Activated naive CD8-positive, alpha-beta T cell treated with anti-CD3 and anti-CD28 coated beads, Interleukin-2, amount 10 ng/mL, durations not matched to agents 7 days and 5 days (primary cell): ENCODE measurements around the gene PALD1. TPM values are rescaled to one million over a fixed set of nuclear protein-coding genes. Genes with fewer than 3 reads are reported as not detected.
"Not testable (repeated sequence)": the region's sequence is repeated elsewhere in the genome, so short reads cannot be mapped to it uniquely, and the experiment has no call there.

Experiments used
- ATAC-seq: fragments of 150-1000 bp; cut with Tn5 transposase; one replicate; pipeline ENCODE4 v1.10.0; 2021; ENCODE audit warnings: low read depth, moderate library complexity
- POLR2A ChIA-PET: fragments of 350-600 bp; sonication (Branson Sonifier 250); formaldehyde crosslinking; loops from one replicate; lab custom pipeline; 2021; ENCODE audit warnings: antibody characterized with exemption; lab: Charles Lee
- DNase-seq: peaks from one replicate; pipeline ENCODE4 v3.0.0; 2021
- H3K27ac Mint-ChIP-seq: one replicate; pipeline ENCODE4 v1.8.0; 2022; ENCODE audit warnings: mild to moderate bottlenecking, mixed read lengths
- H3K27me3 Mint-ChIP-seq: one replicate; pipeline ENCODE4 v1.8.0; 2022; ENCODE audit warnings: mild to moderate bottlenecking, moderate library complexity, mixed read lengths
- H3K36me3 Mint-ChIP-seq: one replicate; pipeline ENCODE4 v1.8.0; 2021; ENCODE audit warnings: mild to moderate bottlenecking, mixed read lengths
- H3K4me1 Mint-ChIP-seq: one replicate; pipeline ENCODE4 v1.8.0; 2021; ENCODE audit warnings: mixed read lengths
- H3K4me3 Mint-ChIP-seq: one replicate; pipeline ENCODE4 v1.8.0; 2022; ENCODE audit warnings: mild to moderate bottlenecking, moderate library complexity, mixed read lengths
- H3K9me3 Mint-ChIP-seq: one replicate; pipeline ENCODE4 v1.8.0; 2021; ENCODE audit warnings: mixed read lengths
- total RNA-seq, 2 experiments: library from RNA; stranded (reverse); gene quantifications; one replicate each; pipeline ENCODE4 v1.2.3, GENCODE V29; 2021

PALD1 gene
- total RNA-seq, 2 experiments from 2014 or later = 1.1 to 1.4 TPM

DNA sequence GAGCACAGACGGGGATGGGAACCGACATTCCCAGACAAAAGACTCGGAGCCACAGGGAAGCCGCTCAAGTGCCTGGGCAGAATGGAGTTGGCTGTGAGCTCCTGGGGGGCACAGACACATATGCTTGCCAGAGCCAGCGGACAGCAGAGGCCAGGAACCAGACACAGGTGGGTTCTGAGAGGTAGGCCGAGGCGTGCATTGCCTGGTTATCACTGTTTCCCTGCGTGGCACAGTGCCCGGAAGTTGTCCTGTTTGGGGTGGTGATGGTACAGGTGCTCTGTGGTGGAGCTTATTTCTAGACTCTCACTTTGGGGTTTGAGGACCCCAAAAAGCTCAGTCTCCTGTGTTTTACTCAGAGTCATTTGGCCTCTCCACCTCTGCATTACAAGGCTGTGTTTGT, 2.5 kb downstream of the PALD1 start:
- Mint-ChIP-seq H3K27ac (peak overlapping the region; percentile 4), H3K4me1 (peaks cover 36% of the 10 kb centered on the region), H3K27me3 (peaks cover 16% of the 10 kb centered on the region), H3K9me3 (no peaks in the 10 kb centered on the region), H3K4me3 (no peak overlapping the region), H3K36me3 (no peaks in the 10 kb centered on the region)
- ATAC-seq (no peak), DNase-seq (no peak)
- POLR2A ChIA-PET = interaction anchor here (2.2 kb wide), 1 partner anchor 13 kb away, joined by 11 read pairs; no protein-coding TSS in a partner anchor

DNA sequence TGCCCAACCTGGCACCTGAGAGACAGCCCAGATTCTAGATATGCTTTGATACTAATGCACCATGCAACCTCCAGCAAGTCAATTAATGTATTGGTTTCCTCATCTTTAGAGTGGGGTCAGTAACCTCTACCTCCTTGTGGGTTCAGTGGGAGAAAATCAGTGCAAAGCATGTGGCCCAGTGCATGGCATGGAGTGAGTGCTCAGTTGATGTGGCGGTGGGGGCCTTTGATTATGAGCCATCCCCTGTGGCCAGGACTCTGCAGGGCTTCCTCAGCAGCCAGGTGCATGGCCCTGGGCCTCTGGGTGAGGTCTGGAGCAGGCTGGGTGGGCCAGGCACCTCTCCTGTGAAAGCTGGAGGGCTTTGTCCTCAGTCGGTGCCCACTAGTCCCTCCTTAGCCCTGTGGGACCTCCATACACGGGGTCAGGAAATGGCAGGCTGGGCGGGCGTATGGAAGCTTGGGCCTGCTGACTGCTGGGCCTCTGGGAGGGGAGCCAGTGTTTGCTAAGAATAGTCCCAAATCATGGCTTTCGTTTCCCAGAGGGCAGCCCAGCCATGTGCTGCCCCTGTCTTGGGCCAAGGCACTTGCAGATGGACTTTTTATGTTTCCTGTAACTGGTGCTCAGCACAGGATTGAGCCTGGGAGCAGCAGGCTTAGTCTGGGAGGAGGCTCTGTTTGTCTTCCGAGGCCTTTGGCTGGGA, 3.4 kb downstream of the PALD1 start:
- H3K9me3 Mint-ChIP-seq = no peaks in the 10 kb centered on the region
- POLR2A ChIA-PET = no interaction called here
- H3K4me1 Mint-ChIP-seq = peaks cover 32% of the 10 kb centered on the region
- no peaks in the 10 kb centered on the region for H3K36me3 Mint-ChIP-seq
- ATAC-seq (no peak), DNase-seq (no peak)
- H3K27me3 Mint-ChIP-seq = peaks cover 7% of the 10 kb centered on the region
- no peak overlapping the region for H3K27ac Mint-ChIP-seq
- H3K4me3 Mint-ChIP-seq = no peak overlapping the region

DNA sequence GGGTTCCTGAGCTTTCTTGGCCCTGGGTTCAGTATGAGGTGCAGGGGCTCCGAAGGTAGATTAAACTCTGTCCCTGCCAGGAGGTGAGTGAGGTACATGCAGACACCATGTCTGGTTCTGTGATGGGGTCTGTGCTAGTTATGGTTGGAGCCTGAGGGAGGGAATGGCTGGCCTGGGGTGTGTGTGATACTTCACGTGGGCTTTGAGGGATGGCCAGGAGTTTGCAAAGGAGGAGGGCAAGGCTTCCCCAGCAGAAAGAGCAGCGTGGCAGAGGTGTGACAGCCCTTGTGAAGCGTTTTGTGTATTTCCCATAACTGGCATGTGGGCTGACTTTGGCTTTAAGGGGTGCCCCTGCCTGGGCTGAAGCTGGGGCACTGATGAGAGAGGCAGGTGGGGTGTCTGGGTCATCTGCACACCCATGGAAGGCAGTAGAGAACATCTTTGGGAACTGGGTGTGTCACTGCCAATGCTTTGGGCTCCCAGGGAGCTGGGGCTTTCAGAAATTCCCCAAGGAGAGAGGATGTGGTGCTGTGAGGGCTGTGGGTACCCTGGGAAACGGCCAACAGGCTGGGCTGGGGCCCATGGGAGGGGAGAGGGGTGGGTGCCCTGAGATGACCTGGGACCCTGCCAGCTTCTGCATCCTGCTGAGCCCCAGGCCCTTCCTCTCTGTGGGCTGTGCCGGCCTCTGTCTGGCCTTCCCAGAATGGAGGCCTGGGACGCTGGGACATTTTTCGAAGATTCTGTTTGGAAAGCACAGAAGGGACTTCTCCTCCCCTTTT, 4.6 kb downstream of the PALD1 start:
- POLR2A ChIA-PET = no interaction called here
- Mint-ChIP-seq H3K27ac (no peak overlapping the region), H3K27me3 (peaks cover under 1% of the 10 kb centered on the region), H3K4me1 (peaks cover 24% of the 10 kb centered on the region), H3K9me3 (no peaks in the 10 kb centered on the region), H3K4me3 (no peak overlapping the region), H3K36me3 (no peaks in the 10 kb centered on the region)
- DNase-seq (no peak), ATAC-seq (no peak)

DNA sequence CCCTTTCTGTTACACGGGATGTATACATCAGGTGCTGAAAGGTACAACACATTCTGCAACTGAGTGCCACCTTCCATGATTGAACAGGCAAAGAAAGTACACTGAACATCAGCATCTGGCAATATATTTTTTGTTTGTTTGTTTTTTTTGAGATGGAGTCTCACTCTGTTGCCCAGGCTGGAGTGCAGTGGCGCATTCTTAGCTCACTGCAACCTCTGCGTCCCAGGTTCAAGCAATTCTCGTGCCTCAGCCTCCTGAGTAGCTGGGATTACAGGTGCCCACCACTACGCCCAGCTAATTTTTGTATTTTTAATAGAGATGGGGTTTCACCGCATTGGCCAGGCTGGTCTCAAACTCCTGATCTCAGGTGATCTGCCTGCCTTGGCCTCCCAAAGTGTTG, 5.3 kb downstream of the PALD1 start:
- H3K9me3 Mint-ChIP-seq, ATAC-seq, H3K27me3 Mint-ChIP-seq, DNase-seq, H3K36me3 Mint-ChIP-seq, H3K4me3 Mint-ChIP-seq, H3K27ac Mint-ChIP-seq, POLR2A ChIA-PET: not testable (repeated sequence)
- peaks cover 24% of the 10 kb centered on the region for H3K4me1 Mint-ChIP-seq

DNA sequence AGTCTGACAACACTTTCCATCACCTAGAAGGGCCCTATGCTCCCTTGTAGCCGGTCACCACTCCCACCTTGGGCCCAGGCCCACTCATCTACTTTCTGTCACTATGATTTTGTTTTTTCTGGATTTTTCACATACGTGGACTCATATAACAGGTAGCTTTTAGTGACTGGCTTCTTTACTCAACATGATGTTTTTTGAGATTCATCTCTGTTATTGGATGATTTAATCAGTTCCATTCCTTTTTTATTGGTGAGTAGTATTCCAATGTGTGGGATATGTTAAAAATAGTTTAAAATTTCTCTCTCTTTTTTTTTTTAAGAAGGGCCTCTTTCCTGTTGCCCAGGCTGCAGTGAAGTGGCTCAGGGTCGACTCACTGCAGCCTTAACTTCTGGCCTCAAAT, 9.3 kb downstream of the PALD1 start:
- H3K4me1 Mint-ChIP-seq = peaks cover 8% of the 10 kb centered on the region
- H3K27me3 Mint-ChIP-seq = peaks cover 4% of the 10 kb centered on the region
- POLR2A ChIA-PET = no interaction called here
- ATAC-seq = no peak
- no peaks in the 10 kb centered on the region for H3K36me3 Mint-ChIP-seq
- H3K27ac Mint-ChIP-seq = no peak overlapping the region
- no peak overlapping the region for H3K4me3 Mint-ChIP-seq
- DNase-seq = no peak
- no peaks in the 10 kb centered on the region for H3K9me3 Mint-ChIP-seq

DNA sequence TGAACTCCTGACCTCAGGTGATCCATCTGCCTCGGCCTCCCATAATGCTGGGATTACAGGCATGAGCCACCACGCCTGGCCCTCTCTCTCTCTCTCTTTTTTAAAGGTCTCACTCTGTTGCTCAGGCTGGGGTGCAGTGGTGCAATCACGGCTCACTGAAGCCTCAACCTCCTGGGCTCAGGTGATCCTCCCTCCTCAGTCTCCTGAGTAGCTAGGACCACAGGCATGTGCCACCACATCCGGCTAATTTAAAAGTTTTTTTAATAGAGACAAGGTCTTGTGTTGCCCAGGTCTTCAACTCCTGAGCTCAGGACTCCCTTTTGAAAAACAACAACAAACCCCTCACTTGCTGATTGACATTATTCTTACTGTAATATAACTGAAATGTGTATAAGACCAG, 11.6 kb downstream of the PALD1 start:
- ATAC-seq (no peak), DNase-seq (no peak)
- Mint-ChIP-seq H3K9me3 (no peaks in the 10 kb centered on the region), H3K4me1 (peaks cover 25% of the 10 kb centered on the region), H3K36me3 (no peaks in the 10 kb centered on the region), H3K27ac (no peak overlapping the region), H3K27me3 (peaks cover 4% of the 10 kb centered on the region), H3K4me3 (no peak overlapping the region)
- POLR2A ChIA-PET = no interaction called here

DNA sequence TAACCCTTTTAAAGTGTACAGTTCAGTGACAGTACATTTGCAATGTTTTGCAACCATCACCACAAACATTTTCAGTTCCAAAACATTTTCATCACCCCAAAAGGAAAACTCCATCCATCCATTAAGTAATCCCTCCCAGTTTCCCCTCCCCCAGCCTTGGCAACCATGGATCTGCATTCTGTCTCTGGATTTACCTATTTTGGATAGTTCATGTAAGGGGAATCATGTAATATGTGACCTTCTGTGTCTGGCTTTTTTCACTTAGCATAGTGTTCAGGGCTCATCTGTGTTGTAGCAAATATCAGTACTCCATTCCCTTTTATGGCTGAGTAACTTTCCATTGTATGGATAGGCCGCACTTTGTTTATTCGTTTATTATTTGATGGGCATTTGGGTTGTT, 13.0 kb downstream of the PALD1 start:
- Mint-ChIP-seq H3K27me3 (peaks cover 6% of the 10 kb centered on the region), H3K4me3 (no peak overlapping the region), H3K27ac (no peak overlapping the region), H3K4me1 (peaks cover 33% of the 10 kb centered on the region), H3K9me3 (no peaks in the 10 kb centered on the region), H3K36me3 (no peaks in the 10 kb centered on the region)
- no peak for DNase-seq
- no peak for ATAC-seq
- POLR2A ChIA-PET = no interaction called here

DNA sequence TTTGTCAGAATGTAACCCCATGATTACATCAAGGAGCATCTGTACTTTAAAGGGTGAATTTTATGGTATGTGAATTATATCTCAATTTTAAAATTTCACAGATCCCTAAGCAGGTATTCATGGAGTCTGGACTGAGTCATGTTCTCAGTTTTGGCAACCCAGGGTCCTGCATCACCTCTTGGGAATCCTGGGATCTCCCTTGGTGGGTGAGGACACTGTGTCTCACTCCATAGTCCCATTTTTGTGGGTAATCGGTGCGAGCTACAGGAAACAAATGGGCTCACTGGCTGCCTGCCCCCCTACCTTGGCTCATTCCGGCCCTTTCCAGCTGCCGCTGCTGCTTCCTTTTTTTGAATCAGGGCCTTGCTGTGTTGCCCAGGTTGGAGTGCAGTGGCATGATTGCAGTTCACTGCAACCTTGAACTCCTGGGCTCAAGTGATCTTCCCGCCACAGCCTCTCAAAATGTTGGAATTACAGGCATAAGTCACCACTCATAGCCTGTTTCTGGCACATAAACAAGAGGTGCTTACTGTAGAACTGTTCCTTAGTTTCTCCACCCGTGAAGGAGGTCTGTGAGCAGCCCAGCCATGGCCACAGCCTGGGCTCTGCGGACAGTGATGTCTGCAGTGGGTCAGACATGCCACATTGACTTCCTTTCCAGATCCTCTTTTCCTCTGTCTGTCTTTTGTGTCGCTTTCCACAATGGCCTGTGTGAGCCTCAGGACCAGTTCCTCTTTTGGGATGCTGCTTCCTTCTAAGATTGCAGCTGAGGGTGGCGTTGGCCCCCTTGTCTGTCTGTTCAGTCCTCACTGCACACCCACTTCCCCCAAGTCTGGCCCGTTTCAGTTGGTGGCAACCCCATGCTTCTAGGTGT, 14.5 kb downstream of the PALD1 start:
- DNase-seq (no peak), ATAC-seq (no peak)
- POLR2A ChIA-PET = interaction anchor here (2.9 kb wide), 1 partner anchor 13 kb away, joined by 11 read pairs; no protein-coding TSS in a partner anchor
- Mint-ChIP-seq H3K9me3 (no peaks in the 10 kb centered on the region), H3K4me3 (no peak overlapping the region), H3K4me1 (peaks cover 33% of the 10 kb centered on the region), H3K27me3 (peaks cover 7% of the 10 kb centered on the region), H3K36me3 (no peaks in the 10 kb centered on the region), H3K27ac (no peak overlapping the region)

DNA sequence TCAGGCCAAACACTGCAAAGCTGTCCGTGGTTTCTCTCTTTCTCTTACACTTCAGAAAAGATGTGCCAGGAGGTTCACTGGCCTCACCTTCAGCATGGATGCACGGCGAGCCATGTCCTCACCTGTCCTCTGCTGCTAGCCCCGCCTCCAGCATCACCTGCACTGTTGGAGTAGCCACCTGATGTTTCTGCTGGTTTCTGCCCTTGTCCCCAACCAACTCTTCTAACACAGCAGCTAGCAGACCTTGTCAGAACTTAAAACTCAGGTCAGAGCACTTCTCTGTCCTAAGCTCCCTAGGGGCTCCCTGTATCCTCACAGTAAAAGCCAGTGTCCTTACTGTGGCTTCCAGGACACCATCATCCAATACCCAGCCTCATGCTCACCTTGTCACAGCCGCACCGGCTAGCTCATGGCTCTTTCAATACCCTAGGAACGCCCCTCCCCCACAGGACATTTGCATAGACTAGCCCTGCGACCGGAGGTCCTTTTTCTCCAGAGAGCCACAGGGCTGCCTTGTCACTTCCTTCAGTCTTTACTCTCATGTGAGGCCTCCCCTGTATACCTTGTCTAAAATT, 15.2 kb downstream of the PALD1 start:
- Mint-ChIP-seq H3K27me3 (peaks cover 3% of the 10 kb centered on the region), H3K36me3 (no peaks in the 10 kb centered on the region), H3K4me3 (peak overlapping the region; percentile 23), H3K4me1 (peaks cover 34% of the 10 kb centered on the region), H3K9me3 (no peaks in the 10 kb centered on the region), H3K27ac (peak overlapping the region; percentile 20)
- ATAC-seq (peak; percentile 50), DNase-seq (no peak)
- POLR2A ChIA-PET = interaction anchor here (1.1 to 2.9 kb wide), 2 partner anchors 14 to 15 kb away, joined by 3 to 11 read pairs; partner anchors contain the start of gene PALD1

DNA sequence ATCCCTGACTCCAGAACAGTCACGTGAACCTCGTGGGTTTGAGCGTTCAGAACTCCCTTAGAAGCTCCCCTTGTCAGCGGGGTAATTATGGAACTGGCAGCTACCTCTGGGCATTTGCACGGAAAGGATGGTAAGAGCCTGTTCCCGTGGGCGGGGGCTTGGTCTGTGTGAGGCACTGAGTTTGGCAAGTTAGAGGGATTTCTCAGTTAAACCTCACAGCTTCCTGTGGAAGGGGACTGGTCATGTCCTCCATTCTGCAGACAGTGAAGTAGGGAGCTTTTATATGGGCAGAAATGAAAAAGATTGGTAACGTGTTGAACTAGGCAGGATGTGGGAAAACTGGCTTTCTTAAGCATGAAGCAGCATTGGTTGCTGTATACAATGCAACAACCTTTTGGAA, 16.0 kb downstream of the PALD1 start:
- no peak for DNase-seq
- H3K4me3 Mint-ChIP-seq = peak overlapping the region; percentile 58
- peaks cover 3% of the 10 kb centered on the region for H3K27me3 Mint-ChIP-seq
- ATAC-seq = peak; percentile 76
- peaks cover 38% of the 10 kb centered on the region for H3K4me1 Mint-ChIP-seq
- H3K27ac Mint-ChIP-seq = peak overlapping the region; percentile 44
- no peaks in the 10 kb centered on the region for H3K36me3 Mint-ChIP-seq
- POLR2A ChIA-PET = interaction anchor here (0.6 to 2.9 kb wide), 5 partner anchors 14 to 324 kb away, joined by 3 to 11 read pairs (median 5); partner anchors contain the start of gene PALD1
- no peaks in the 10 kb centered on the region for H3K9me3 Mint-ChIP-seq

DNA sequence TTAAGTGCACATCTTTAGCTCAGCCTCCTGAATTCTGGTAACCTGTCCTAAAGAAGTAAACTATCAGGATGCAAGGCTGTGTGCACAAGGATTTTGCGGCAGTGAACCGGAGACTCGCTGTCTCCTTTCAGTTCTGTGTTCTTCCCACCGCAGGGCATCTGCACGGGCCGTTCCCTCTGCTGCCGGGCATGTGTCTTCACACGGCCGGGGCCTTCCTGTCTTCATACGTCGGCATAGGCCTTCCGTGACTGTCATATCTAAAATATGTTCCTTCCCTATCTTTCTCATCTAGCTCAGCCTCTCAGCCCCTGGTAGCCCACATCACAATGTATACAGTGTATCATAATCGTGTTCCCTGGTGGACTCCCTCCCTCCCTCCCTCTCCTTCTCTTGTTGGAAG, 16.4 kb downstream of the PALD1 start:
- Mint-ChIP-seq H3K27ac (peak overlapping the region; percentile 44), H3K9me3 (no peaks in the 10 kb centered on the region), H3K27me3 (peaks cover 3% of the 10 kb centered on the region), H3K4me1 (peaks cover 42% of the 10 kb centered on the region), H3K36me3 (no peaks in the 10 kb centered on the region), H3K4me3 (peak overlapping the region; percentile 58)
- POLR2A ChIA-PET = interaction anchor here (0.6 to 2.9 kb wide), 5 partner anchors 15 to 324 kb away, joined by 3 to 11 read pairs (median 5); partner anchors contain the start of gene PALD1
- no peak for DNase-seq
- peak; percentile 34 for ATAC-seq

DNA sequence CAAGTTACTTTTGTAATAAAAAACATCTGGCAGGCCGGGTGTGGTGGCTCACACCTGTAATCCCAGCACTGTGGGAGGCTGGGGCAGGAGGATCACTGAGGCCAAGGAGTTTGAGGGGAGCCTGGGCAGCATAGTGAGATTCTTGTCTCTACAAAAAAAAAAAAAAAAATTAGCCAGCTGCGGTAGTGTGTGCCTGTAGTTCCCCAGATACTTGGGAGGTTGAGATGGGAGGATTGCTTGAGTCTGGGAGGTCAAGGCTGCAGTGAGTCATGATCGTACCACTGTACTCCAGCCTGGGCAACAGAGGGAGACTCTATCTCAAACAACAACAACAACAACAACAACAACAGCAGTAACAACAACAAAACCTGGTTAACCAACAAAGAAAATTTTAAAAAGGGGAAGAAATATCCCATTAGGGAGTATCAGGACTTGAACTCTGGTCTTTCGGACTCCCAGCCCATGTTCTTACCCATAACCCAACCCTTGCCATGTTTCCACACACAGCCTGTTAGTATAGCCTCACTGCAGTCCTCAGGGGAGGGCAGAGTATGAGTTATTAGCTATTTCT, 17.2 kb downstream of the PALD1 start:
- no peaks in the 10 kb centered on the region for H3K36me3 Mint-ChIP-seq
- H3K27me3 Mint-ChIP-seq = peaks cover 3% of the 10 kb centered on the region
- no peak for ATAC-seq
- H3K9me3 Mint-ChIP-seq = no peaks in the 10 kb centered on the region
- no peak overlapping the region for H3K27ac Mint-ChIP-seq
- H3K4me3 Mint-ChIP-seq = no peak overlapping the region
- no peak for DNase-seq
- H3K4me1 Mint-ChIP-seq = peaks cover 42% of the 10 kb centered on the region
- POLR2A ChIA-PET = interaction anchor here (1.7 to 2.9 kb wide), 2 partner anchors 16 to 19 kb away, joined by 8 to 11 read pairs; no protein-coding TSS in a partner anchor
